ENCODE data around the gene HOXD13.

- peak; percentile 96 for TF ChIP-seq CTCF (tag by site-specific recombination; IDR thresholded peaks at IDR 0.05)
- TF ChIP-seq ZNF660 (tag by site-specific recombination; IDR thresholded peaks at IDR 0.05), result peak; percentile 79
- TF ChIP-seq REST (tag by site-specific recombination; IDR thresholded peaks at IDR 0.05), result no peak
- TF ChIP-seq ZNF580 (tag by site-specific recombination; IDR thresholded peaks at IDR 0.05), result no peak; the same call in 1 of the 2 replicates
- no peak for TF ChIP-seq ZNF19 (tag by site-specific recombination; IDR thresholded peaks at IDR 0.05; ENCODE audit: low read depth)
- TF ChIP-seq ZNF280C (tag by site-specific recombination; IDR thresholded peaks at IDR 0.05), result no peak
- TF ChIP-seq ZIC2 (tag by site-specific recombination; IDR thresholded peaks at IDR 0.05), result no peak
- TF ChIP-seq SP2 (tag by site-specific recombination; IDR thresholded peaks at IDR 0.05), result no peak
Measured at GRCh38 chr2:176104316-176105077, 12.0 kb downstream of the HOXD13 start.
